HG03439 (cell line): Measurements from ENCODE around the gene CDC123.
"Not testable (repeated sequence)": the region's sequence is repeated elsewhere in the genome, so short reads cannot be mapped to it uniquely, and the experiment has no call there.

ENCODE experiments used
- ATAC-seq: cut with Tn5 transposase; IDR thresholded peaks from one replicate; pipeline ENCODE4 v1.9.1; 2021; ENCODE audit warnings: mild to moderate bottlenecking, moderate library complexity; ENCODE audit not compliant: unreplicated experiment

The CDC123 gene

GRCh38 chr10:12279281-12279680 lies 83.3 kb downstream of the CDC123 start:
- ATAC-seq, result no peak

DNA sequence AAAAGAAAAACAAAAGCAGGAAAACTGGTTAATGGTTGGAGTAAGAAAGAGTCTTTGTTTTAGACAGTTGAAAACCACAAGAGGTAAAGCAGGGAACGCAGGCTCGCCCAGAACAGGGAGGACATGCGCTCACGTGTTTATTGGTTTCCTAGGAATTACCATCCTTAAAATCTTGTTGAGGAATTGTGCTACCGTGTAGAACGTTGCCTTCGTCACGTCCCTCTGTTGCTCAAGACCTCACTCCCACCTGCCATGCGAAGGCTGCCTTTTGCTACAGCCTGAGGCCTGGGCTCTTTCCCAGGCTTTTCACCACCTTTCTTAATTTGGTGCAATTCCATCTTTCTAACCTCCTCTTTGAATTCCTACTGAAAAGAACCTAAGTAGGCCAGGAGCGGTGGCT lies 91.8 kb downstream of the CDC123 start:
- no peak for ATAC-seq

GRCh38 chr10:12297784-12298183 lies 101.8 kb downstream of the CDC123 start:
- ATAC-seq, result not testable (repeated sequence)

DNA sequence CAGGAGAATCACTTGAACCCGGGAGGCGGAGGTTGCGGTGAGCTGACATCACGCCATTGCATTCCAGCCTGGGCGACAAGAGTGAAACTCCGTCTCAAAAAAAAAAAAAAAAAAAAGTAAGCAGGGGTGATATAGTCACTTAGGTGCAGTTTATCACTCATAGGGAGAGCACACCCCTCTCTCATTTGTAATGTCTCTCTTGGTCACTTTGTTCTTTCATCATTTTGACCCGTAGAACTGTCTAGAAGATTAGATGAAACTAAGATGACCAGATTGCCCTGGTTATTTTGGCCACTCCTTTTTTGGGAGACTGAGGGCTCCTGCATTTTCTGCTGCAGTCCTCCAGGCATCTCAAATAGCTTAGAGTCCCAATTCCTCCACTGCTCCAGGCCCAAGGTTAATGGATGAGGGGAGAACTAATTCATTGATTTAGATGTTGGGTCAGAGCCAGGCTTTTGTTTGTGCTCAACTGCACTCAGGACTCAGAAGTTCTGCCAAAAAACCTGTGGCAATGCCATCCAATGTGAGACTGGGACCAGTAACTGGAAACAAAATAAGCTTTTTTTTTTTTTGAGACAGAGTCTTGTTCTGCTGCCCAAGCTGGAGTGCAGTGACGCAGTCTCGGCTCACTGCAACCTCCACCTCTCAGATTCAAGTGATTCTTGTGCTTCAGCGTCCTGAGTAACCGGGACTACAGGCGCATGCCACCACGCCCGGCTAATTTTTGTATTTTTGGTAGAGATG lies 103.4 kb downstream of the CDC123 start:
- ATAC-seq, result no peak
